AG09309 (cell line): ENCODE measurements around the gene JAK2.
"Not testable (repeated sequence)": the region's sequence is repeated elsewhere in the genome, so short reads cannot be mapped to it uniquely, and the experiment has no call there.

Source experiments
- DNase-seq: peaks from one replicate; pipeline ENCODE4 v3.0.0-alpha.2; 2010; ENCODE audit warnings: low read depth
- H3K4me3 ChIP-seq: 2 replicates; pipeline ENCODE4 v1.5.1; 2011; ENCODE audit warnings: mild to moderate bottlenecking, low read depth, low read length, moderate library complexity; ENCODE audit not compliant: control insufficient read depth
- TF ChIP-seq, protein P1 (sequence below): IDR thresholded peaks from 2 replicates; pipeline ENCODE4 v1.5.1; 2011; ENCODE audit warnings: mild to moderate bottlenecking, low read depth, low read length, inconsistent platforms; ENCODE audit not compliant: insufficient read depth, control insufficient read depth; ENCODE audit errors: missing control alignments

JAK2 gene

DNA sequence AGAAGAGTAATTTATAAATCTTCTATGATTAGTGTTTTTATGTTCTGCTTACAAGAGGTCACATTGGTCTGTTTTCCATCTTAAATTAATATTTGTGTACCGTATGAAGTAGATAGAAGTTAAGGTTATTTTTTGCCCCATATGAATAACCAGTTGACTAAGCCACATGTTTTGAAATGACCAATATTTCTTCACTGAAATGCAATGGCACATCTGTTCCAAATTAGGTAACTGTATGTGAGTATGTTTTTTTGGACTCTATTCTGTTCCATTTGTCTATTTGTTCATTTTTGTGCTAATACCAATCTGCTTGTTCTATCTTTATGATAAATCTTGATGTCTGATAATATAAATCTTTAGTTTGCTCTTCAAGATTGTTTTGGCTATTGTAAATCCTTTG is 17.7 kb downstream of the JAK2 start:
- peak; percentile 42 for DNase-seq
- TF ChIP-seq, protein P1, sequence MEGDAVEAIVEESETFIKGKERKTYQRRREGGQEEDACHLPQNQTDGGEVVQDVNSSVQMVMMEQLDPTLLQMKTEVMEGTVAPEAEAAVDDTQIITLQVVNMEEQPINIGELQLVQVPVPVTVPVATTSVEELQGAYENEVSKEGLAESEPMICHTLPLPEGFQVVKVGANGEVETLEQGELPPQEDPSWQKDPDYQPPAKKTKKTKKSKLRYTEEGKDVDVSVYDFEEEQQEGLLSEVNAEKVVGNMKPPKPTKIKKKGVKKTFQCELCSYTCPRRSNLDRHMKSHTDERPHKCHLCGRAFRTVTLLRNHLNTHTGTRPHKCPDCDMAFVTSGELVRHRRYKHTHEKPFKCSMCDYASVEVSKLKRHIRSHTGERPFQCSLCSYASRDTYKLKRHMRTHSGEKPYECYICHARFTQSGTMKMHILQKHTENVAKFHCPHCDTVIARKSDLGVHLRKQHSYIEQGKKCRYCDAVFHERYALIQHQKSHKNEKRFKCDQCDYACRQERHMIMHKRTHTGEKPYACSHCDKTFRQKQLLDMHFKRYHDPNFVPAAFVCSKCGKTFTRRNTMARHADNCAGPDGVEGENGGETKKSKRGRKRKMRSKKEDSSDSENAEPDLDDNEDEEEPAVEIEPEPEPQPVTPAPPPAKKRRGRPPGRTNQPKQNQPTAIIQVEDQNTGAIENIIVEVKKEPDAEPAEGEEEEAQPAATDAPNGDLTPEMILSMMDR: no peak
- H3K4me3 ChIP-seq: no peak overlapping the region

DNA sequence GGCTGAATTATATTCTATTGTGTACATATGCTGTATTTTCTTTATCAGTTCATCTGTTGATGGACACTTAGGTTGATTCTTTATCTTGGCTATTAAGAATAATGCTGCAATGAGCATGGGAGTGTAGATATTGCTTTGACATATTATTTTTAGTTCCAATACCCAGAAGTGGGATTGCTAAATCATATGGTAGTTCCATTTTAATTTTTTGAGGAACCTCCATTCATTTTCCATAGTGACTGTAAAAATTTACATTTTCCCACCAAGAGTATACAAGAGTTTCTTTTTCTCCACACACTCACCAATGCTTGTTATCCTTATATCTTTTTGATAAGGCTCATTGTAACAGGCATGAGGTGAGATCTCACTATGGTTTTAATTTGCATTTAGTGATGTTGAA is 19.4 kb downstream of the JAK2 start:
- no peak overlapping the region for H3K4me3 ChIP-seq
- no peak for DNase-seq
- TF ChIP-seq, protein P1: no peak

DNA sequence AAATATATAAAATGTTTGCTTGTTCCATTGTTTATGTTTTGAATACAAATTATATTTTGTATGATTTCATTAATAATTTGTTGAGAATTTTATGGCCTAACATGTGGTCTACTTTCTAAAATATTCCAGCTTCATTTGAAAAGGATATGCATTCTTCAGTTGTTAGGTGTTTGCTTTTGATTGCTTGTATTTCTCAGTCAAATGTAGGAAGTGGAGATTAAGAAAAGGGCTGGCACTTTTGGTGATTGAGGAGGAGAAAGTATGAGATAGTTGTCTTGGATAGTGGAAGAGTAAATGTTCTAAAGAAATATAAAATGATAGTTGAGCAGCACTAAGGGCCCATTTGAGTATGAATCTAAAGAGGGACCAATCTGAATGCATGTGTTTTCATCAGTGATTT is 23.1 kb downstream of the JAK2 start:
- TF ChIP-seq, protein P1: no peak
- H3K4me3 ChIP-seq: no peak overlapping the region
- DNase-seq: no peak

DNA sequence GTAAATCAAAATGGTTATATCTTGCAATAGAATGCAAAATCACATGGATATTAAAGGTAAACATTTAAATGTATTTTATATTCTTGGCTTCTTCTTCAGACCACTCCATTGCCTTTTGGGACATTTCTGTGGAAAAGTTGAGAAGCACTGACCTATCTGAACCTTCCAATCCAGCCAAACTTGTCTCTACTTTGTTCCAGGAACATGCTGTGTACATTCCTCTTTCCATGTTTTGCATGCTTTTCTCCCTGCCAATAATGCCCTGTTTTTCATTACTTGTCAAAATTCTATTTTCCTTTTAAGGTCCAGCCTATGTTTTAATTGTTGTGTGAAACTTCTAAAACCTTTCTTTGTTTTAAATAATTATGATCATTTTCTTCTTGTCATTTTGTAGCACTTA is 28.3 kb downstream of the JAK2 start:
- TF ChIP-seq, protein P1: no peak
- no peak for DNase-seq
- no peak overlapping the region for H3K4me3 ChIP-seq

DNA sequence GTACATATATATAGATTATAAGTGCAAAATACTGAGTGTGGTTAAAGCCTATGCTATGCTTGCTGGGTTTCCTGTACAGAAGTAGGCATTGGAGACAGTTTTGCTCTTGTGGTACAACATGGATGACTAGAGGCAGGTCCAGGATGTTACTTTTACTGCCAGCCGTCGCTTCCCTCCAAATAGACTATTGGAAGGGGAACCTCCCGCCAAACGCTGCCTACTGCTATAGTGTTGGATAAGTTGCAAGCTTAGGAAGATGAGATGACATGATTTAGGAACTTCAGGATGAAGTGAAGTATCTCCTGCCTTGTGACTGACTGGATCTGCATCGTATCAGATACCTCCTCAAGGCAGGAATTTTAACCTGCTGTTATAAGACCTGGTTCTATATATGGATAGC is 30.9 kb downstream of the JAK2 start:
- no peak overlapping the region for H3K4me3 ChIP-seq
- TF ChIP-seq, protein P1: no peak
- DNase-seq: no peak

DNA sequence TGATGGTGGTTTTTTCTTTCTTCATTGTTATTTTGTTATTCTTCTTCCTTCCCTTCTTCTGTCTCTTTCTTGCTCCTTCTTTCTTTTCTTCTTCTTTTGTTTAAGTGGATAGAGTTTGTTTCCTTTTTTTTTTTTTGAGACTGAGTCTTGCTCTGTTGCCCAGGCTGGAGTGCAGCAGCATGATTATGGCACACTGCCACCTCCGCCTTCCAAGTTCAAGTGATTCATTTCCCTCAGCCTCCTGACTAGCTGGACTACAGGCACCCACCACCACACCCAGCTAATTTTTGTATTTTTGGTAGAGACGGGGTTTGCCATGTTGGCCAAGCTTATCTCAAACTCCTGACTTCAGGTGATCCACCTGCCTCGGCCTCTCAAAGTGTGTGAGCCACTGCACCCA is 40.3 kb downstream of the JAK2 start:
- no peak for DNase-seq
- TF ChIP-seq, protein P1: no peak

DNA sequence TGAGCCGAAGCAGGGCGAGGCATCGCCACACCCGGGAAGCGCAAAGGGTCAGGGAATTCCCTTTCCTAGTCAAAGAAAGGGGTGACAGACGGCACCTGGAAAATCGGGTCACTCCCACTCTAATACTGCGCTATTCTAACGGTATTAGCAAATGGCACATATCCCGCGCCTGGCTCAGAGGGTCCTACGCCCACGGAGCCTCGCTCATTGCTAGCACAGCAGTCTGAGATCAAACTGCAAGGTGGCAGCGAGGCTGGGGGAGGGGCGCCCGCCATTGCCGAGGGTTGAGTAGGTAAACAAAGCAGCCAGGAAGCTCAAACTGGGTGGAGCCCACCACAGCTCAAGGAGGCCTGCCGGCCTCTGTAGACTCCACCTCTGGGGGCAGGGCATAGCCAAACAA is 46.9 kb downstream of the JAK2 start:
- H3K4me3 ChIP-seq, DNase-seq: not testable (repeated sequence)

More for the DNA sequence above, 40.3 kb downstream of the JAK2 start:
- H3K4me3 ChIP-seq: no peak overlapping the region
